GM12878 (cell line): ENCODE data around the gene TK1. TPM values are rescaled to one million over a fixed set of nuclear protein-coding genes. Genes with fewer than 3 reads are reported as not detected.

Experiments
- CHD1 ChIP-seq: IDR thresholded peaks from 2 replicates; pipeline ENCODE4 v1.6.1; 2012; ENCODE audit warnings: low read depth, low read length, improper control_type of control experiment
- E2F8 ChIP-seq: fragments of 450-650 bp; IDR thresholded peaks from 2 replicates; pipeline ENCODE4 v1.6.1; 2018; ENCODE audit warnings: mild to moderate bottlenecking, low read depth, moderate library complexity; ENCODE audit not compliant: partially characterized antibody
- E4F1 ChIP-seq: fragments of 450-650 bp; IDR thresholded peaks from 2 replicates; pipeline ENCODE4 v1.6.1; 2018; ENCODE audit warnings: borderline replicate concordance, mild to moderate bottlenecking; ENCODE audit not compliant: partially characterized antibody
- EED ChIP-seq: sonication (generic); IDR thresholded peaks from 2 replicates; pipeline ENCODE4 v1.6.1; 2016; ENCODE audit warnings: antibody characterized with exemption, low read depth
- HDAC2 ChIP-seq: fragments of 200-600 bp; sonication (generic); IDR thresholded peaks from 2 replicates; pipeline ENCODE4 v1.6.1; 2017
- HDAC6 ChIP-seq: fragments of 200-600 bp; sonication (generic); IDR thresholded peaks from one replicate; pipeline ENCODE4 v1.8.0; 2017; ENCODE audit warnings: antibody characterized with exemption; ENCODE audit not compliant: unreplicated experiment
- HDGF ChIP-seq: fragments of 450-650 bp; IDR thresholded peaks from 2 replicates; pipeline ENCODE4 v1.6.1; 2016; ENCODE audit warnings: antibody characterized with exemption
- PAX5 ChIP-seq: IDR thresholded peaks from 2 replicates; pipeline ENCODE4 v1.6.1; 2011; ENCODE audit warnings: low read depth, low read length, borderline replicate concordance
- RELB ChIP-seq: fragments of 450-650 bp; IDR thresholded peaks from 2 replicates; pipeline ENCODE4 v1.6.1; 2017; ENCODE audit warnings: low read depth, mild to moderate bottlenecking, moderate library complexity
- SRF ChIP-seq, 2 experiments: IDR thresholded peaks; 2 replicates each; pipeline ENCODE4 v1.6.1; 2011; ENCODE audit warnings: low read depth in 2 of 2, low read length in 2 of 2, mild to moderate bottlenecking in 1 of 2, moderate library complexity in 1 of 2
- ZNF384 ChIP-seq: IDR thresholded peaks from 2 replicates; pipeline ENCODE4 v1.6.1; 2012; ENCODE audit warnings: low read depth, mild to moderate bottlenecking, low read length, improper control_type of control experiment, borderline replicate concordance
- polyA plus RNA-seq, 11 experiments: library from polyadenylated mRNA; depleted of rRNA in 4 of 11; unstranded in 6 of 11; stranded (reverse) in 5 of 11; fragments of >200 nt; fragmentation: Nextera tagmentation in 4 of 11; fragmentation: Illumina TruSeq in 1 of 11; extraction: Ambion mirVana in 4 of 11; extraction: Trizol in 1 of 11; gene quantifications; 1 replicate in 1 of 11; 2 replicates in 10 of 11; pipeline versions ENCODE4 v1.2.1 to v1.2.3, GENCODE V29; 2011 to 2016; ENCODE audit warnings: inconsistent platforms in 2 of 11, missing spikeins in 2 of 11, low read depth in 1 of 11
- total RNA-seq, 4 experiments: library from RNA; depleted of rRNA in 3 of 4; stranded (reverse); fragments of >200 nt in 3 of 4; fragmentation: Illumina TruSeq in 1 of 4; extraction: Trizol in 1 of 4; gene quantifications; 2 replicates each; pipeline versions ENCODE4 v1.2.1 to v1.2.3, GENCODE V29; 2013 to 2021
- TF ChIP-seq, protein P1 (sequence below): IDR thresholded peaks from 2 replicates; pipeline ENCODE4 v1.6.1; 2011; ENCODE audit warnings: borderline replicate concordance, low read depth, mild to moderate bottlenecking, moderate library complexity, low read length; ENCODE audit not compliant: insufficient read depth, poor library complexity, severe bottlenecking
- TF ChIP-seq, protein P2 (sequence below): IDR thresholded peaks from 2 replicates; pipeline ENCODE4 v1.6.1; 2011; ENCODE audit warnings: mild to moderate bottlenecking, low read depth, low read length, moderate library complexity; ENCODE audit not compliant: insufficient replicate concordance
- TF ChIP-seq, protein P3 (sequence below): fragments of 450-650 bp; IDR thresholded peaks from 2 replicates; pipeline ENCODE4 v1.6.1; 2016; ENCODE audit warnings: mild to moderate bottlenecking, moderate library complexity, borderline replicate concordance

TK1 gene
- total and polyA plus RNA-seq, 10 of the 15 experiments (the other 5 are each of a cell fraction or from before 2014, with no cell fraction given): 4.6 to 175 (median 77.9) TPM

DNA sequence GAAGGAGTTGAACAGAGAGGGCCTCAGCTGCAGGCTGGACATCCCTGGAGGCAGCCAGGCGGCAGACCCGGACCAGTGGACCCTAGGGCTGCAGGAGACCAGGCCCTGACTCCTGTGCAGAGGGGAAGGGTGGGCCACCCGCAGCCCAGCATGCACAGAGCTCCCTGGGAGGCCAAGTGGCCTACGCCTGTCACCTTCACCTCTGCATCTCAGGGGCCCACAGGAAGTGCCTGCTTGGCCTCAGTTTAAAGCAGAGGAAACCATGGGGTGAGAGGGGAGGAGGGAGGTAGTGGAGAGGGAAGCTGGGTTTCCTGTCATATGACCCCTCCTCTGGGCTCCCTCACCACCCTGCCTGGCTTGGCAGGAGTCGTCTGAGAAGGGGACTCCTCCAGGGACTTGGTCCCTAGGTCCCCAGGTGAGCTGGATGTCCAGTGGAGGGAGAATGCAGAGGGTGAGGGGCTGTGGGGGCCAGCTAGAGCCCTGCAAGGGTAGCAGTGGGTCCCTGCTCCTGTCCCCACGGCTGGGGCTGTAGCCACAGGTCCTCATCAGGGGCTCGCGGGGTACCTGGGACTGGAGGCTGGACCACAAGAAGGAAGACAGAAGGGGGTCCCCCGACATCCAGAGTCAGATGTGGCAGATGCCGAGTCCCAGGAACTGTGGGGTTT, 56.3 kb downstream of the TK1 start, which contains the start of gene TMC8 (continued):
- TF ChIP-seq, protein P1, sequence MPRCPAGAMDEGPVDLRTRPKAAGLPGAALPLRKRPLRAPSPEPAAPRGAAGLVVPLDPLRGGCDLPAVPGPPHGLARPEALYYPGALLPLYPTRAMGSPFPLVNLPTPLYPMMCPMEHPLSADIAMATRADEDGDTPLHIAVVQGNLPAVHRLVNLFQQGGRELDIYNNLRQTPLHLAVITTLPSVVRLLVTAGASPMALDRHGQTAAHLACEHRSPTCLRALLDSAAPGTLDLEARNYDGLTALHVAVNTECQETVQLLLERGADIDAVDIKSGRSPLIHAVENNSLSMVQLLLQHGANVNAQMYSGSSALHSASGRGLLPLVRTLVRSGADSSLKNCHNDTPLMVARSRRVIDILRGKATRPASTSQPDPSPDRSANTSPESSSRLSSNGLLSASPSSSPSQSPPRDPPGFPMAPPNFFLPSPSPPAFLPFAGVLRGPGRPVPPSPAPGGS: no peak
- TF ChIP-seq, protein P2, sequence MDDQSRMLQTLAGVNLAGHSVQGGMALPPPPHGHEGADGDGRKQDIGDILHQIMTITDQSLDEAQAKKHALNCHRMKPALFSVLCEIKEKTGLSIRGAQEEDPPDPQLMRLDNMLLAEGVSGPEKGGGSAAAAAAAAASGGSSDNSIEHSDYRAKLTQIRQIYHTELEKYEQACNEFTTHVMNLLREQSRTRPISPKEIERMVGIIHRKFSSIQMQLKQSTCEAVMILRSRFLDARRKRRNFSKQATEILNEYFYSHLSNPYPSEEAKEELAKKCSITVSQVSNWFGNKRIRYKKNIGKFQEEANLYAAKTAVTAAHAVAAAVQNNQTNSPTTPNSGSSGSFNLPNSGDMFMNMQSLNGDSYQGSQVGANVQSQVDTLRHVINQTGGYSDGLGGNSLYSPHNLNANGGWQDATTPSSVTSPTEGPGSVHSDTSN: no peak
- TF ChIP-seq HDAC6 (no peak), HDGF (peak; percentile 84), RELB (peak; percentile 44; the same call in 1 of the 2 replicates), ZNF384 (no peak), CHD1 (0 out of 2 replicates have a peak, but pooled peaks have one; percentile 58), PAX5 (no peak), E2F8 (no peak), SRF (IDR thresholded peaks at IDR 0.05; ENCODE audit: low read depth in 2 of 2, low read length in 2 of 2) (no peak), HDAC2 (no peak), E4F1 (no peak), EED (peak; percentile 71)
- TF ChIP-seq, protein P3, sequence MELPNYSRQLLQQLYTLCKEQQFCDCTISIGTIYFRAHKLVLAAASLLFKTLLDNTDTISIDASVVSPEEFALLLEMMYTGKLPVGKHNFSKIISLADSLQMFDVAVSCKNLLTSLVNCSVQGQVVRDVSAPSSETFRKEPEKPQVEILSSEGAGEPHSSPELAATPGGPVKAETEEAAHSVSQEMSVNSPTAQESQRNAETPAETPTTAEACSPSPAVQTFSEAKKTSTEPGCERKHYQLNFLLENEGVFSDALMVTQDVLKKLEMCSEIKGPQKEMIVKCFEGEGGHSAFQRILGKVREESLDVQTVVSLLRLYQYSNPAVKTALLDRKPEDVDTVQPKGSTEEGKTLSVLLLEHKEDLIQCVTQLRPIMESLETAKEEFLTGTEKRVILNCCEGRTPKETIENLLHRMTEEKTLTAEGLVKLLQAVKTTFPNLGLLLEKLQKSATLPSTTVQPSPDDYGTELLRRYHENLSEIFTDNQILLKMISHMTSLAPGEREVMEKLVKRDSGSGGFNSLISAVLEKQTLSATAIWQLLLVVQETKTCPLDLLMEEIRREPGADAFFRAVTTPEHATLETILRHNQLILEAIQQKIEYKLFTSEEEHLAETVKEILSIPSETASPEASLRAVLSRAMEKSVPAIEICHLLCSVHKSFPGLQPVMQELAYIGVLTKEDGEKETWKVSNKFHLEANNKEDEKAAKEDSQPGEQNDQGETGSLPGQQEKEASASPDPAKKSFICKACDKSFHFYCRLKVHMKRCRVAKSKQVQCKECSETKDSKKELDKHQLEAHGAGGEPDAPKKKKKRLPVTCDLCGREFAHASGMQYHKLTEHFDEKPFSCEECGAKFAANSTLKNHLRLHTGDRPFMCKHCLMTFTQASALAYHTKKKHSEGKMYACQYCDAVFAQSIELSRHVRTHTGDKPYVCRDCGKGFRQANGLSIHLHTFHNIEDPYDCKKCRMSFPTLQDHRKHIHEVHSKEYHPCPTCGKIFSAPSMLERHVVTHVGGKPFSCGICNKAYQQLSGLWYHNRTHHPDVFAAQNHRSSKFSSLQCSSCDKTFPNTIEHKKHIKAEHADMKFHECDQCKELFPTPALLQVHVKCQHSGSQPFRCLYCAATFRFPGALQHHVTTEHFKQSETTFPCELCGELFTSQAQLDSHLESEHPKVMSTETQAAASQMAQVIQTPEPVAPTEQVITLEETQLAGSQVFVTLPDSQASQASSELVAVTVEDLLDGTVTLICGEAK: peak; percentile 48; the same call in 1 of the 2 replicates
